H9 (cell line): Measurements from ENCODE around the gene SH3BGR. TPM values are rescaled to one million over a fixed set of nuclear protein-coding genes. Genes with fewer than 3 reads are reported as not detected.

Experiments
- DNase-seq: peaks from one replicate; pipeline ENCODE4 v3.0.0-alpha.2; 2017
- H2AFZ ChIP-seq: one replicate; pipeline ENCODE4 v1.6.1; 2013; ENCODE audit warnings: mild to moderate bottlenecking, low read length, control low read depth, moderate library complexity
- H2AK5ac ChIP-seq: 2 replicates; pipeline ENCODE4 v1.6.1; 2013; ENCODE audit warnings: low read length, control low read depth, mixed read lengths; ENCODE audit not compliant: insufficient read length
- H2BK120ac ChIP-seq: one replicate; pipeline ENCODE4 v1.6.1; 2013; ENCODE audit warnings: low read depth, mild to moderate bottlenecking, low read length, control low read depth, inconsistent platforms; ENCODE audit not compliant: poor library complexity, severe bottlenecking
- H2BK12ac ChIP-seq: 2 replicates; pipeline ENCODE4 v1.6.1; 2013; ENCODE audit warnings: low read length, control low read depth, mixed read lengths, low read depth; ENCODE audit not compliant: insufficient read length
- H2BK15ac ChIP-seq: 2 replicates; pipeline ENCODE4 v1.6.1; 2013; ENCODE audit warnings: low read depth, low read length, control low read depth
- H2BK20ac ChIP-seq: one replicate; pipeline ENCODE4 v1.6.1; 2013; ENCODE audit warnings: low read depth, mild to moderate bottlenecking, low read length, control low read depth, inconsistent platforms; ENCODE audit not compliant: poor library complexity, severe bottlenecking
- H2BK5ac ChIP-seq: 2 replicates; pipeline ENCODE4 v1.6.1; 2013; ENCODE audit warnings: low read length, control low read depth, mixed read lengths; ENCODE audit not compliant: insufficient read length
- H3K14ac ChIP-seq: 2 replicates; pipeline ENCODE4 v1.6.1; 2013; ENCODE audit warnings: low read length, control low read depth; ENCODE audit not compliant: insufficient read depth
- H3K18ac ChIP-seq: 2 replicates; pipeline ENCODE4 v1.6.1; 2013; ENCODE audit warnings: low read depth, mild to moderate bottlenecking, mixed read lengths, low read length, control low read depth; ENCODE audit not compliant: insufficient read length
- H3K23ac ChIP-seq: 2 replicates; pipeline ENCODE4 v1.6.1; 2013; ENCODE audit warnings: low read length, control low read depth, mixed read lengths, low read depth; ENCODE audit not compliant: insufficient read length
- H3K23me2 ChIP-seq: 2 replicates; pipeline ENCODE4 v1.6.1; 2013; ENCODE audit warnings: low read depth, mild to moderate bottlenecking, mixed read lengths, low read length, control low read depth; ENCODE audit not compliant: insufficient read length, poor library complexity, severe bottlenecking
- H3K27ac ChIP-seq: 2 replicates; pipeline ENCODE4 v1.5.1; 2013; ENCODE audit warnings: low read length, control low read depth, mixed read lengths, low read depth; ENCODE audit not compliant: insufficient read length
- H3K27me3 ChIP-seq: 2 replicates; pipeline ENCODE4 v1.6.1; 2013; ENCODE audit warnings: low read length, control low read depth, inconsistent platforms; ENCODE audit not compliant: insufficient read depth
- H3K4ac ChIP-seq: 2 replicates; pipeline ENCODE4 v1.6.1; 2013; ENCODE audit warnings: low read depth, mild to moderate bottlenecking, control low read depth, inconsistent platforms, low read length, moderate library complexity
- H3K4me1 ChIP-seq: 2 replicates; pipeline ENCODE4 v1.6.1; 2013; ENCODE audit warnings: low read length, control low read depth, inconsistent platforms; ENCODE audit not compliant: insufficient read depth
- H3K4me2 ChIP-seq: 2 replicates; pipeline ENCODE4 v1.6.1; 2013; ENCODE audit warnings: low read length, control low read depth, mixed read lengths; ENCODE audit not compliant: insufficient read length, insufficient read depth
- H3K56ac ChIP-seq: 2 replicates; pipeline ENCODE4 v1.6.1; 2013; ENCODE audit warnings: low read depth, mild to moderate bottlenecking, mixed read lengths, low read length, control low read depth; ENCODE audit not compliant: insufficient read length
- H3K79me1 ChIP-seq: 2 replicates; pipeline ENCODE4 v1.6.1; 2013; ENCODE audit warnings: low read depth, mild to moderate bottlenecking, moderate library complexity, low read length, control low read depth, inconsistent platforms; ENCODE audit not compliant: insufficient read depth, poor library complexity, severe bottlenecking
- H3K79me2 ChIP-seq: 2 replicates; pipeline ENCODE4 v1.6.1; 2013; ENCODE audit warnings: low read length, control low read depth, inconsistent platforms; ENCODE audit not compliant: insufficient read depth
- H3K9ac ChIP-seq: 2 replicates; pipeline ENCODE4 v1.6.1; 2013; ENCODE audit warnings: low read length, control low read depth, mixed read lengths; ENCODE audit not compliant: insufficient read length; ENCODE audit errors: extremely low read depth
- H3K9me3 ChIP-seq: one replicate; pipeline ENCODE4 v1.6.1; 2013; ENCODE audit warnings: low read depth, low read length, inconsistent platforms; ENCODE audit not compliant: control insufficient read depth
- H3T11ph ChIP-seq: one replicate; pipeline ENCODE4 v1.6.1; 2013; ENCODE audit warnings: mild to moderate bottlenecking, low read length, control low read depth, inconsistent platforms
- H4K20me1 ChIP-seq: one replicate; pipeline ENCODE4 v1.6.1; 2013; ENCODE audit not compliant: control insufficient read depth, insufficient read length, insufficient read depth
- H4K5ac ChIP-seq: 2 replicates; pipeline ENCODE4 v1.6.1; 2013; ENCODE audit warnings: low read depth, mild to moderate bottlenecking, mixed read lengths, low read length, control low read depth; ENCODE audit not compliant: insufficient read length
- H4K8ac ChIP-seq: replicated peaks from 2 replicates; pipeline ENCODE4 v1.6.1; 2013; ENCODE audit warnings: low read length, control low read depth, mixed read lengths, low read depth; ENCODE audit not compliant: insufficient read length
- H4K91ac ChIP-seq: 2 replicates; pipeline ENCODE4 v1.6.1; 2013; ENCODE audit warnings: low read depth, mild to moderate bottlenecking, moderate library complexity, mixed read lengths, low read length, control low read depth; ENCODE audit not compliant: insufficient read length
- H3K27ac Mint-ChIP-seq, 3 experiments: 2 replicates in 2 of 3; 3 replicates in 1 of 3; pipeline ENCODE4 v1.8.0; 2020 to 2021; ENCODE audit warnings: mixed read lengths in 3 of 3, mild to moderate bottlenecking in 1 of 3, moderate library complexity in 1 of 3
- H3K27me3 Mint-ChIP-seq: 2 replicates; pipeline ENCODE4 v1.8.0; 2021; ENCODE audit warnings: low read depth, mild to moderate bottlenecking, moderate library complexity, mixed read lengths
- H3K36me3 Mint-ChIP-seq, 3 experiments: 2 replicates in 2 of 3; 3 replicates in 1 of 3; pipeline ENCODE4 v1.8.0; 2020 to 2021; ENCODE audit warnings: low read depth in 3 of 3, mixed read lengths in 3 of 3; ENCODE audit not compliant: insufficient read depth in 1 of 3
- H3K4me1 Mint-ChIP-seq, 2 experiments: 2 replicates each; pipeline ENCODE4 v1.8.0; 2020; ENCODE audit warnings: mixed read lengths in 2 of 2
- H3K4me3 Mint-ChIP-seq, 2 experiments: 2 replicates in 1 of 2; 3 replicates in 1 of 2; pipeline ENCODE4 v1.8.0; 2020 to 2021; ENCODE audit warnings: mild to moderate bottlenecking in 2 of 2, mixed read lengths in 2 of 2, moderate library complexity in 1 of 2
- H3K9me3 Mint-ChIP-seq, 2 experiments: 2 replicates in 1 of 2; 3 replicates in 1 of 2; pipeline ENCODE4 v1.8.0; 2020; ENCODE audit warnings: mild to moderate bottlenecking in 2 of 2, mixed read lengths in 2 of 2, moderate library complexity in 1 of 2
- CTCF ChIP-seq: fragments of 200-600 bp; sonication (generic); conservative IDR thresholded peaks from 3 replicates; pipeline ENCODE4 v1.8.0; 2021; ENCODE audit warnings: antibody characterized with exemption, mild to moderate bottlenecking
- WGBS: extraction: QIAGEN DNeasy Blood & Tissue Kit; methylation state at CpG from one replicate; pipeline ENCODE4 v1.1.7; 2013; ENCODE audit warnings: missing lambda C conversion rate, low lambda C conversion rate, mixed read lengths; ENCODE audit not compliant: insufficient read length; ENCODE audit errors: extremely low coverage; 5-methylcytosine and 5-hydroxymethylcytosine counted together
- total RNA-seq: library from RNA; stranded (reverse); gene quantifications from 2 replicates; pipeline ENCODE4 v1.2.1, GENCODE V29; 2021

Gene SH3BGR
- total RNA-seq, 1 experiment from 2014 or later, result 2.9 TPM

DNA sequence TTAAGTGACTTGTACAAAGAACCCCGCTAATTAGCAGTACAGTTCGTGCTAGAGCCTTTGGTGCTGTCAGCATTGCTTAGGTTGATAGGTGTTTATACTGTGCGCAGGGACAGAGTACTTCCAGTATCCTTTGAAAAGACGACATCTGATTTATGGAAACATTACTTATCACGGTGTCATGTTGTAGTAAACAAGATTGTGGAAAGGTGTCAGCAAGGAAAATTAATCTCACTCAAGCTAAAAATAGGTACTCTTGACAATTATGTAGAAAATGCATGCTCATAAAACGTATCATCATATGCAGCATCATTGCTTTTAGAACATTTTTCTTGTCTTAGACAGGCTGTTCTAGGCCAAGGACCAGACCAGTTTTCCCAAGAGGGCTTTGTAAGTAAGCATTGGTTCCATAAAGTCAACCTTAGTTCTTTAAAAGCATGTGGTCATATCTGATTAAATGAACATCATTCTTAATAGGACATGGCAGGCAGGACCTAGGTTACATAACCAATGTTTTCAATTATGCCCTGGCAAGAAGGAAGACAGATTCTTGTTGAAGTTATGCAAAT, 33.0 kb downstream of the SH3BGR start:
- no peak overlapping the region for H3K27ac Mint-ChIP-seq
- no peaks in the 10 kb centered on the region; the same call in 1 of the 2 replicates for H3K27me3 Mint-ChIP-seq
- Histone ChIP-seq H3K79me1 (no peaks in the 10 kb centered on the region), H4K5ac (no peak overlapping the region), H3K4me2 (no peak overlapping the region), H3K27me3 (no peaks in the 10 kb centered on the region), H4K20me1 (no peaks in the 10 kb centered on the region), H2BK12ac (no peak overlapping the region), H3K4me1 (no peaks in the 10 kb centered on the region), H2BK120ac (no peak overlapping the region), H4K91ac (no peak overlapping the region), H3K14ac (no peak overlapping the region), H3K9ac (no peak overlapping the region), H3K18ac (no peak overlapping the region), H2BK5ac (no peak overlapping the region), H3K4ac (no peak overlapping the region), H3T11ph (no peak overlapping the region), H3K79me2 (no peaks in the 10 kb centered on the region), H3K9me3 (no peaks in the 10 kb centered on the region), H3K23me2 (no peaks in the 10 kb centered on the region), H2BK20ac (no peak overlapping the region), H3K56ac (no peak overlapping the region), H3K27ac (no peak overlapping the region), H4K8ac (no peak overlapping the region), H2AK5ac (no peak overlapping the region), H2AFZ (no peak overlapping the region), H3K23ac (no peak overlapping the region), H2BK15ac (no peak overlapping the region)
- H3K4me3 Mint-ChIP-seq, result no peak overlapping the region
- 0 out of 4 replicates have a peak, but pooled peaks cover 0 to 4% of the 10 kb centered on the region in 2 experiments for H3K4me1 Mint-ChIP-seq
- no peaks in the 10 kb centered on the region for H3K36me3 Mint-ChIP-seq
- no peak for TF ChIP-seq CTCF
- WGBS, result no CpG with 5 or more reads among the region's 6 CpGs
- DNase-seq, result no peak
- no peaks in the 10 kb centered on the region for H3K9me3 Mint-ChIP-seq
